ENCODE measurements around the gene AREL1. TPM values are rescaled to one million over a fixed set of nuclear protein-coding genes. Genes with fewer than 3 reads are reported as not detected.

The AREL1 gene
- total RNA-seq, 1 donor: 44.5 TPM

DNA sequence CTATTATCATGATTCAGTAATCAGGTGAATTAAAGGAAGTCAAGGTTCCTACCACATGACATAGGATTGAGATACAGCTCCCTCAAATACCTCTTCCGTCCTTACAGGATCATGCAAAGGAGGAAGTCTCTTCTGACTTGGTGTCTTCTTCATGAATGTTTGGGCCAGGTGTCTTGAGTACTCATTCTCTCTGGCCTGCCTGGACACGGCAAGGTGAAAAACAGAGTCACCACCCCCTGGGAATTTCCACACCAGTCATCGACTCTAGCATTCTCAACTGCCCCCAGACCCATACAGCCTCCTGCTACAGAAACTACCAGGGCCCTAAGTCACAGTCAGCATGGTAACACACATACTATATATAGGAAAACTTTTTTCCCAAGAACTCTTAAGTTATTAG is 55.9 kb downstream of the AREL1 start:
- no peak overlapping the region for H3K4me3 ChIP-seq (ENCODE audit: low read depth, low read length)
- TF ChIP-seq, protein P1, sequence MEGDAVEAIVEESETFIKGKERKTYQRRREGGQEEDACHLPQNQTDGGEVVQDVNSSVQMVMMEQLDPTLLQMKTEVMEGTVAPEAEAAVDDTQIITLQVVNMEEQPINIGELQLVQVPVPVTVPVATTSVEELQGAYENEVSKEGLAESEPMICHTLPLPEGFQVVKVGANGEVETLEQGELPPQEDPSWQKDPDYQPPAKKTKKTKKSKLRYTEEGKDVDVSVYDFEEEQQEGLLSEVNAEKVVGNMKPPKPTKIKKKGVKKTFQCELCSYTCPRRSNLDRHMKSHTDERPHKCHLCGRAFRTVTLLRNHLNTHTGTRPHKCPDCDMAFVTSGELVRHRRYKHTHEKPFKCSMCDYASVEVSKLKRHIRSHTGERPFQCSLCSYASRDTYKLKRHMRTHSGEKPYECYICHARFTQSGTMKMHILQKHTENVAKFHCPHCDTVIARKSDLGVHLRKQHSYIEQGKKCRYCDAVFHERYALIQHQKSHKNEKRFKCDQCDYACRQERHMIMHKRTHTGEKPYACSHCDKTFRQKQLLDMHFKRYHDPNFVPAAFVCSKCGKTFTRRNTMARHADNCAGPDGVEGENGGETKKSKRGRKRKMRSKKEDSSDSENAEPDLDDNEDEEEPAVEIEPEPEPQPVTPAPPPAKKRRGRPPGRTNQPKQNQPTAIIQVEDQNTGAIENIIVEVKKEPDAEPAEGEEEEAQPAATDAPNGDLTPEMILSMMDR (IDR thresholded peaks at IDR 0.05; ENCODE audit: insufficient read depth, low read depth, low read length): no peak
- DNase-seq (ENCODE audit: low read depth): no peak

DNA sequence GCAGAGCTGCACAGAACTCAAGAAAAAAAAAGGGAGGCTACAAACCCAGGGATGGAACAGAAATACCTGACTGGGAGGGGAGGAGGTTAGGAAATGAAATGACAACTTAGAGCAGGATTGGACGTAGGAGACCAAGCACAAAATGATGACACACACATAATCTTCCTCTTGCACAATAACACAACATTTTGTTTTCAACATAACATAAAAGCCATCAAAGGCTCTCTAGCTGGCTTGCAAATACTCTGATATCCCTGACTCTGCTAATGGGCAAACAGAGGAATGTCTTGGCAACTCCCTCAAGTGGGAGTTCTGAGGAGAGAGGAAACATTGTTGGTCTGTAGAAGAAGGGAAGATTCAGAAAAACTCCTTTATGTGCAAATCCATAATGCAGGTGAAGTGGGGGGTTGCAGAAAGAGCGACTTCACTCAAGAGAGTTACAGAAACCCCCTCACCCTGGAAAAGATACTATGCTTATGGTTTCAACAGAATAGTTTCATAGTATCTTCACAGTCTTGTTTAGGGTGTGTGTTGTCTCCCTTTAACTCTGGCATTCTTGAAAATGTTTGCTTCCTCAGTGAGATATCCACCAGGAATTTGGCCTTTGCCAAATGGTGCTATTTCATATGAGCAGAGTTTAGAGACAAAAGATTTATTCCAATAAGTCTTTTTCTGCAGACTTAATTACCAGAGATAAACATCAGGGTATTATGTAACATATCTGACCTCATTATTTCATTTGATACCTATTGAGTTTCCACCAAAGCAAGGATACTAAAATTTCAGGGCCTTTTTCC is 57.1 kb downstream of the AREL1 start:
- DNase-seq (ENCODE audit: low read depth): peak; percentile 91
- TF ChIP-seq, protein P1 (IDR thresholded peaks at IDR 0.05; ENCODE audit: insufficient read depth, low read depth, low read length): no peak
- H3K4me3 ChIP-seq (ENCODE audit: low read depth, low read length): no peak overlapping the region

DNA sequence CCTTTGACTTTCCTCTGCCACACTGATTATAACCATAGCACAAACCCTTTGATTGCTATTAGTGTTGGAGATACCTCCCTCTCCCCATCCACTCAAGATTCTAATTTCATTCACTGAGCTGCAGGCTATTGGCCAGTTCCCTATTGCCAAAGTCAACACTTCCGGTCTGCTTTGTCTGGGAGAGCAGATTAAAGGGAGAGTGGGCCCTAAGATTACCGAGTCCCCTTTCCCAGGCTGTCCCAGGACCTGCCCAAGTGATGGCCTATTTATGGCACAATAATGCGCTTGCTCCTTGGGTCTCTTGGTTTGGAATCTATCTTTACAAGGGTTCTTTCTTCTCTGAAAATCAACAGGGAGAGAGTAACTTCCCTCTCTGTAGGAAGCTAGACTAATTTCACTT is 57.9 kb downstream of the AREL1 start:
- no peak overlapping the region for H3K4me3 ChIP-seq (ENCODE audit: low read depth, low read length)
- TF ChIP-seq, protein P1 (IDR thresholded peaks at IDR 0.05; ENCODE audit: insufficient read depth, low read depth, low read length): no peak
- DNase-seq (ENCODE audit: low read depth): no peak

DNA sequence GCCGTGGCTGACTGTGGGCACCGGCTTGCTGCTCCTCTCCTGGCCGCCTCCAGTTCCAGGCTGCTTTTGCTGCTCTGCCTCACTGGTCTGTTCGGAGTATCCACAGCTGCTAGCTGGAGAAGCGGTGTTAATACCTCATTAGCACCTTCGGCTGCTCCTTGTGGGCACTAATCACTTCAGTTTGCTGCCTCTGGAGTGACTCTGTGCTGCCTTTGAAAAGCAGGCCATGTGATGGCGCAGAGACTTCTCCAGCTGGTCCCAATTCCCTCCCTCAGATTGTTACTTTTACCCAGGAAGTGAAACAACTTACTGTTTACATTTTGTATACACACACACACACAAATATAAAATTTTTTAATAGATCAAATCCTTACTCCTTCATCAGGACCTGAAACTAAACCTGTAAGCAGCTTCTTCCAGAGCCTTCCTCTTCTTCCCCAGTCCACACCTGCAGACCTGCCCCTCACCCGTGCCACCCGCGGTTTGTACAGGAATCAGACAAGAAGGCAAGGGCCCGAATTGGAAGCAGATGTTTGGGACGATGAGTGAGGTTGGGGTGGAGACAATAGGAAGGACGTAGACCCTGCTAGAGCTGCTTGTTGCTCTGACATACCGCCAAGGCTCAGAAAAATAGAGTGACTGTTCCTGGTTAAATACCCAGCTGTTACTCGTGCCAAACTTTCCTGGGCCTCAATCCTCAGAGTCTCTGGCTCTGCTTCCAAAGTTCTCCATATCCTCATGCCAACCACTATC is 59.3 kb downstream of the AREL1 start:
- DNase-seq (ENCODE audit: low read depth): no peak
- TF ChIP-seq, protein P1 (IDR thresholded peaks at IDR 0.05; ENCODE audit: insufficient read depth, low read depth, low read length): no peak
- H3K4me3 ChIP-seq (ENCODE audit: low read depth, low read length): no peak overlapping the region

DNA sequence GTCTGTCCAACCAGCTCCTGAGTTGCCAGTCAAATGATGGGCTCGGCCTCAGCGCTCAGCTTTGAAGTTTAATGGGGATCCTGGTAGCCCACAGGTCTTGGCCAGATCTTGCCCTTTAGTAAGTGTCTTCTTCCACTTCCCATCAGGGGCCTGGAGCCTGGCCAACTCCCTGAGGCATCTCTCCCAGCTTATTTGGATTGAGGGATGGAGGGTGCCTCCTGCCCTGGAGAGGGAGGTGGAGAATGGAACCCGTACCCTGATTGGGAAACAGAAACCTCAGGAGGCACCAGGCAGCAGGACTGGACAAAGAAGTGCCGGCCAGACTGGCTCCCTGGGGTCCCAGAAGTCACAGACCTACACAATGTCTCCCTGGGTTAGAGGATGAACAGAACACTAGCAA is 60.3 kb downstream of the AREL1 start:
- H3K4me3 ChIP-seq (ENCODE audit: low read depth, low read length): no peak overlapping the region
- DNase-seq (ENCODE audit: low read depth): no peak
- TF ChIP-seq, protein P1 (IDR thresholded peaks at IDR 0.05; ENCODE audit: insufficient read depth, low read depth, low read length): no peak

DNA sequence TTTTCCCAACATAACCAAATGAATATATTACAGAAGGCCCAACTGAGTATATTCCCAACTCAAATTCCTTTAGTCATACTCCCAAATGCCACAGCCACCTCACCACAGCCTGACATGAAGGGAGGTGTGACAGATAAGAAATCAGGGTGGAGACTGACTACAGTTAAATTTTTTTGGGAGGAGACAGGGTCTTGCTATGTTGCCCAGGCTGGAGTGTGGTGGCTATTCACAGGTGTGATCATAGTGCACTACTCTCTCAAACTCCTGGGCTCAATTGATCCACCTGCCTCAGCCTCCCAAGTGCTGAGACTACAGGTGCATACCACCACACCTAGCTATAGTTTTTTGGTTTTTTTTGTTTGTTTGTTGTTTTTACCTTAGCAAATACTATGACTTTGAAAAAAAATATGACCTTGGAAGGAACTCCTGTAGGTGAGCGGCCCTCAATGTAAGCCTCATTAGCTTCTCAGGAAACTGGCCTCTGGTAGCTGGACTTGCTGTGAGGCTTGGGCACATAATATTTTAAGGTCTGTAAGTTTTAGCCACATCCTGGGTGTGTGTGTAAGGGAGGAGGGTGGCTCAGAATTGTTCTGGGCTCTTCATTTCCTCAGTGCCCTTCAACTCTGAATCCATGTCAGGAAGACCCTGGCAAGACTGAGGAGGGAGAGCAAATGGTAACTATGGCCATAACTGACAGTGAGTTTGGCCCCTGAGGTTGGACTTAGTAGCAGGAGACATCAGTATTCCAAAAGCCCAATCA is 61.8 kb downstream of the AREL1 start:
- TF ChIP-seq, protein P1 (IDR thresholded peaks at IDR 0.05; ENCODE audit: insufficient read depth, low read depth, low read length): no peak
- no peak overlapping the region for H3K4me3 ChIP-seq (ENCODE audit: low read depth, low read length)
- DNase-seq (ENCODE audit: low read depth): no peak

All from fibroblast of villous mesenchyme (primary cell).